Trophoblast cell (in vitro differentiated cells and primary cell): Measurements from ENCODE around the gene ACIN1.

Experiments
- DNase-seq, 2 donors: peaks; one replicate each; pipeline ENCODE4 v3.0.0-alpha.2; 2016
- H2AFZ ChIP-seq: 2 replicates; pipeline ENCODE4 v1.6.1; 2013; ENCODE audit warnings: low read length, moderate library complexity, mild to moderate bottlenecking; ENCODE audit not compliant: insufficient read depth, poor library complexity
- H2AK5ac ChIP-seq: 2 replicates; pipeline ENCODE4 v1.6.1; 2013; ENCODE audit warnings: mild to moderate bottlenecking, low read length
- H2BK120ac ChIP-seq: 2 replicates; pipeline ENCODE4 v1.6.1; 2013; ENCODE audit warnings: low read length, mild to moderate bottlenecking, moderate library complexity; ENCODE audit not compliant: insufficient read depth, poor library complexity
- H2BK12ac ChIP-seq: 2 replicates; pipeline ENCODE4 v1.6.1; 2013; ENCODE audit warnings: mild to moderate bottlenecking, low read length, moderate library complexity
- H2BK5ac ChIP-seq: 2 replicates; pipeline ENCODE4 v1.6.1; 2013; ENCODE audit warnings: low read length, low read depth, moderate library complexity, mild to moderate bottlenecking; ENCODE audit not compliant: poor library complexity
- H3K14ac ChIP-seq: 2 replicates; pipeline ENCODE4 v1.6.1; 2013; ENCODE audit warnings: mild to moderate bottlenecking, low read length
- H3K18ac ChIP-seq: 2 replicates; pipeline ENCODE4 v1.6.1; 2013; ENCODE audit warnings: mild to moderate bottlenecking, low read length
- H3K23ac ChIP-seq: 2 replicates; pipeline ENCODE4 v1.6.1; 2013; ENCODE audit warnings: low read length
- H3K27ac ChIP-seq: 2 replicates; pipeline ENCODE4 v1.5.1; 2013; ENCODE audit warnings: low read depth, mild to moderate bottlenecking, inconsistent platforms, low read length, moderate library complexity
- H3K27me3 ChIP-seq: 2 replicates; pipeline ENCODE4 v1.6.1; 2013; ENCODE audit warnings: inconsistent platforms, mild to moderate bottlenecking, low read length, moderate library complexity; ENCODE audit not compliant: insufficient read depth
- H3K36me3 ChIP-seq, 2 experiments: 1 replicate in 1 of 2; 2 replicates in 1 of 2; pipeline ENCODE4 v1.6.1; 2013; ENCODE audit warnings: low read length in 2 of 2, mild to moderate bottlenecking in 2 of 2, moderate library complexity in 1 of 2; ENCODE audit not compliant: insufficient read depth in 2 of 2, control insufficient read depth in 1 of 2
- H3K4ac ChIP-seq: 2 replicates; pipeline ENCODE4 v1.6.1; 2013; ENCODE audit warnings: low read depth, mild to moderate bottlenecking, low read length, moderate library complexity
- H3K4me1 ChIP-seq, 2 experiments: 1 replicate in 1 of 2; 2 replicates in 1 of 2; pipeline ENCODE4 v1.6.1; 2013; ENCODE audit warnings: low read length in 2 of 2, mild to moderate bottlenecking in 2 of 2, moderate library complexity in 1 of 2; ENCODE audit not compliant: insufficient read depth in 2 of 2, control insufficient read depth in 1 of 2
- H3K4me2 ChIP-seq: 2 replicates; pipeline ENCODE4 v1.6.1; 2013; ENCODE audit warnings: inconsistent platforms, mild to moderate bottlenecking, low read length, moderate library complexity
- H3K4me3 ChIP-seq: 2 replicates; pipeline ENCODE4 v1.5.1; 2013; ENCODE audit warnings: mild to moderate bottlenecking, low read depth, low read length, inconsistent platforms
- H3K79me1 ChIP-seq: one replicate; pipeline ENCODE4 v1.6.1; 2013; ENCODE audit warnings: low read length
- H3K79me2 ChIP-seq: 2 replicates; pipeline ENCODE4 v1.6.1; 2013; ENCODE audit warnings: low read length, mild to moderate bottlenecking; ENCODE audit not compliant: control insufficient read depth, insufficient read depth, poor library complexity
- H3K9ac ChIP-seq: 2 replicates; pipeline ENCODE4 v1.6.1; 2013; ENCODE audit warnings: mild to moderate bottlenecking, low read length
- H3K9me3 ChIP-seq: 2 replicates; pipeline ENCODE4 v1.6.1; 2013; ENCODE audit warnings: low read depth, mild to moderate bottlenecking, control low read depth, inconsistent platforms, low read length; ENCODE audit not compliant: insufficient read depth
- H4K12ac ChIP-seq: 2 replicates; pipeline ENCODE4 v1.6.1; 2013; ENCODE audit warnings: low read depth, mild to moderate bottlenecking, low read length, moderate library complexity
- H4K8ac ChIP-seq: 2 replicates; pipeline ENCODE4 v1.6.1; 2013; ENCODE audit warnings: low read depth, mild to moderate bottlenecking, low read length, moderate library complexity
- H4K91ac ChIP-seq: one replicate; pipeline ENCODE4 v1.6.1; 2013; ENCODE audit warnings: low read depth, mild to moderate bottlenecking, low read length, moderate library complexity
- WGBS: extraction: QIAGEN DNeasy Blood & Tissue Kit; methylation state at CpG from one replicate; pipeline ENCODE4 v1.1.7; 2013; ENCODE audit warnings: missing lambda C conversion rate; ENCODE audit not compliant: insufficient read length, insufficient coverage; ENCODE audit errors: extremely low coverage; 5-methylcytosine and 5-hydroxymethylcytosine counted together

ACIN1 gene

GRCh38 chr14:23089498-23090253 lies 5.3 kb downstream of the ACIN1 start:
- no peak for DNase-seq
- Histone ChIP-seq H3K4ac (peak overlapping the region; percentile 84), H2AK5ac (no peak overlapping the region), H3K23ac (no peak overlapping the region), H3K18ac (peak overlapping the region; percentile 33), H3K79me1 (peaks cover 4% of the 10 kb centered on the region), H4K8ac (no peak overlapping the region), H3K4me1 (peaks cover 2% of the 10 kb centered on the region in 2 experiments), H2BK120ac (no peak overlapping the region), H4K12ac (no peak overlapping the region), H3K27me3 (no peaks in the 10 kb centered on the region), H3K4me2 (no peak overlapping the region), H2BK5ac (no peak overlapping the region), H3K9me3 (no peaks in the 10 kb centered on the region), H3K14ac (no peak overlapping the region), H2AFZ (no peak overlapping the region), H3K79me2 (peaks cover 9% of the 10 kb centered on the region), H3K4me3 (no peak overlapping the region), H2BK12ac (no peak overlapping the region), H3K9ac (no peak overlapping the region), H4K91ac (no peak overlapping the region), H3K27ac (no peak overlapping the region), H3K36me3 (peaks cover 18 to 34% of the 10 kb centered on the region in 2 experiments)
- WGBS, result no CpG with 5 or more reads among the region's 12 CpGs

DNA sequence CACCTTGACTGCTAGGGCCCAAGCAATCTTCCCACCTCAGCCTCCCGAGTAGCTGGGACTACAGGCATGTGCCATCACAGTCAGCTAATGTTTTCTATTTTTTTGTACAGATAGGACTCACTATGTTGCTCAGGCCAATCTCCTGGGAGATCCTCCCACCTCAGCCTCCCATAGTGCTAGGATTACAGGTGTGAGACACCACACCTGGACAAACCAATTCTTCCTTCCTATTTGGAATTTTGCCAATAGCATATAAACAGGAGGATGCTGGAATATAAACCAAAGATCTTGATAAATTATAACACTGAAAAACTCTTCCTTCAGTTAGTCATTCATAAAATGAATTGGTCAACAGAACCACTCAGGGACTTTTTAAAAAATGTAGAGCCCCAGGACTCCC lies 8.4 kb downstream of the ACIN1 start:
- Histone ChIP-seq H3K4me1 (no peaks in the 10 kb centered on the region), H3K27me3 (no peaks in the 10 kb centered on the region), H2BK120ac (no peak overlapping the region), H3K18ac (no peak overlapping the region), H3K4ac (no peak overlapping the region), H4K91ac (no peak overlapping the region), H3K9ac (no peak overlapping the region), H3K4me2 (no peak overlapping the region), H3K9me3 (no peaks in the 10 kb centered on the region), H4K12ac (no peak overlapping the region), H3K23ac (no peak overlapping the region), H2AFZ (no peak overlapping the region), H3K14ac (no peak overlapping the region), H2AK5ac (no peak overlapping the region), H2BK5ac (no peak overlapping the region), H3K79me1 (no peaks in the 10 kb centered on the region), H2BK12ac (no peak overlapping the region), H4K8ac (no peak overlapping the region), H3K36me3 (peaks cover 33 to 47% of the 10 kb centered on the region in 2 experiments), H3K27ac (no peak overlapping the region), H3K4me3 (no peak overlapping the region), H3K79me2 (no peaks in the 10 kb centered on the region)
- no CpG with 5 or more reads among the region's 1 CpG for WGBS
- DNase-seq, result no peak

- H3K36me3 ChIP-seq, result peaks cover 33 to 45% of the 10 kb centered on the region in 2 experiments
- H4K12ac ChIP-seq, result no peak overlapping the region
- H3K4me2 ChIP-seq, result no peak overlapping the region
- no peak overlapping the region for H4K8ac ChIP-seq
- no peaks in the 10 kb centered on the region for H3K9me3 ChIP-seq
- no CpG with 5 or more reads among the region's 3 CpGs for WGBS
- no peak overlapping the region for H3K27ac ChIP-seq
- no peak overlapping the region for H3K4me3 ChIP-seq
- H3K27me3 ChIP-seq, result no peaks in the 10 kb centered on the region
- H3K23ac ChIP-seq, result no peak overlapping the region
- no peak overlapping the region for H2BK12ac ChIP-seq
- H3K79me2 ChIP-seq, result no peaks in the 10 kb centered on the region
- H3K4ac ChIP-seq, result no peak overlapping the region
- H2AK5ac ChIP-seq, result no peak overlapping the region
- no peak overlapping the region for H3K9ac ChIP-seq
- no peak overlapping the region for H2BK120ac ChIP-seq
- no peaks in the 10 kb centered on the region for H3K79me1 ChIP-seq
- H2BK5ac ChIP-seq, result no peak overlapping the region
- no peak overlapping the region for H2AFZ ChIP-seq
- no peak overlapping the region for H3K18ac ChIP-seq
- no peak overlapping the region for H4K91ac ChIP-seq
- DNase-seq, result no peak
- no peaks in the 10 kb centered on the region for H3K4me1 ChIP-seq
- H3K14ac ChIP-seq, result no peak overlapping the region
Measured at GRCh38 chr14:23085458-23085857, 9.5 kb downstream of the ACIN1 start.

DNA sequence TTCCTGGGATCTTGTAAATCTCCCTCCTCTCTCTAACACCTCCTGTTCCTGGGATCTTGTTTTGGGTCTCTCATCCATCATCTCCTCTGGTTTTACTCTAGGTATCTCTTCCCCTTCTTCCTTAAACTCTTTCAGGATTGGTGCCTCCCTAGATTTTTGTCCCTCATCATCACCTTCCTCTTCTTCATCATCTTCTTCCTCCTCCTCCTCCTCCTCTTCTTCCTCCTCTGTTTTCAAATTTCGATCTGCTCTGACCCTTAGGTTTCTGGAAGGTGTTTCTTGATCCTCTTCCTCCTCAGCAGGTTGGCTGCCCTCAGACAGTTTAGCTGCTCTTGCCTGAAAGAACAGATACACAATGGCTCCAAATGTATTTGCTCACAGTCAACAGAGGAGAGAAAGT lies 14.5 kb downstream of the ACIN1 start:
- Histone ChIP-seq H2BK12ac (no peak overlapping the region), H3K18ac (no peak overlapping the region), H3K79me2 (no peaks in the 10 kb centered on the region), H3K9me3 (no peaks in the 10 kb centered on the region), H2AFZ (no peak overlapping the region), H3K9ac (no peak overlapping the region), H3K23ac (no peak overlapping the region), H3K4me2 (no peak overlapping the region), H2BK120ac (no peak overlapping the region), H4K91ac (no peak overlapping the region), H2BK5ac (no peak overlapping the region), H3K27ac (no peak overlapping the region), H4K8ac (no peak overlapping the region), H2AK5ac (no peak overlapping the region), H3K4me1 (peaks cover 18% of the 10 kb centered on the region in 2 experiments), H3K4me3 (no peak overlapping the region), H3K14ac (no peak overlapping the region), H4K12ac (no peak overlapping the region), H3K4ac (no peak overlapping the region), H3K27me3 (no peaks in the 10 kb centered on the region), H3K79me1 (peaks cover 8% of the 10 kb centered on the region), H3K36me3 (peaks cover 32 to 51% of the 10 kb centered on the region in 2 experiments)
- no peak for DNase-seq
- 100% methylated on average over 1 of the region's 1 CpG for WGBS
